ENCODE data around the gene INPP4B.

The INPP4B gene

GRCh38 chr4:142363686-142364085 is 482.4 kb downstream of the INPP4B start:
- no peak for DNase-seq

- no peak for DNase-seq
Observed at GRCh38 chr4:142361981-142362380, 484.1 kb downstream of the INPP4B start.

GRCh38 chr4:142360657-142361056 is 485.4 kb downstream of the INPP4B start:
- no peak for DNase-seq

GRCh38 chr4:142358656-142359055 is 487.4 kb downstream of the INPP4B start:
- no peak for DNase-seq

DNA sequence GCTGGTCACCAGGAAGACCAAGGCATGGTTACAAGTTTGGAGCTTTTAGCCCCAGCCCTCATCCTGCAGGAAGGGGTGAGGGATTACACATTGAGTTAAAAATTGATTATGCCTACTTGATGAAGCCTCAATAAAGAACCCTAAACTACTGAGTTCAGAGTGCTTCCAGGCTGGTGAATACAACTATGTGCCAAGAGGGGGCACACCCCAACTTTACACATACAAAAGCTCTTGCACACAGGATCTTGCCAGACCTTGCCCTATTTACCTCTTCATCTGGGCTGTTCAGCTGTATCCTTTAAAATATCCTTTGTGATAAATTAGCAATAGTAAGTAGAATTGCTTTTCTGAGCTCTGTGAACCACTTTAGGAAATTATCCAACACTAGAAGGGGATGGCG is 489.3 kb downstream of the INPP4B start:
- no peak for DNase-seq

- no peak for DNase-seq
Observed at GRCh38 chr4:142356118-142356759, 489.9 kb downstream of the INPP4B start.

DNA sequence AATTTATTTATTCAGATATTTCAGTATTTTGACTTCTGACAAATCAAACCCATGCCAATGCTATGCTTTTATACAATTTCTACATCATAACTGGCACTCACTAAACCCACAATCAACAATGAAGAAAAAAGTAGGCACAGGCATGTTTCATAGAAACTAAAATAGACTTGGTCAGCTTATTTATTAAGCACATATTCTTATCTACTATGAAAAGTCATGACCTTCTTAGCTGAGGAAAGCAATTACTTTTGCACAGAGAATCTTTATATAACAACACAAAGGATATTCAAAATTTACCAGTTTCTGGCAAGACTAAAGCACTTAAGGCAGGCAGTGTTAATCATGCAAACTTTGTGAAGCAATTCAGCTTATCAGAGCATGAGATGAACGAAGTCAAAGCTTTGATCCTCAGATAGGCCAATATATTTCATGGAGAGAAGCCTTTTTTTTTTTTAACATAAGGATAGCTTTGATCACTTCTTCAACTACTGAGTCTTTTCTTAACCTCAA is 490.6 kb downstream of the INPP4B start:
- no peak for DNase-seq

DNA sequence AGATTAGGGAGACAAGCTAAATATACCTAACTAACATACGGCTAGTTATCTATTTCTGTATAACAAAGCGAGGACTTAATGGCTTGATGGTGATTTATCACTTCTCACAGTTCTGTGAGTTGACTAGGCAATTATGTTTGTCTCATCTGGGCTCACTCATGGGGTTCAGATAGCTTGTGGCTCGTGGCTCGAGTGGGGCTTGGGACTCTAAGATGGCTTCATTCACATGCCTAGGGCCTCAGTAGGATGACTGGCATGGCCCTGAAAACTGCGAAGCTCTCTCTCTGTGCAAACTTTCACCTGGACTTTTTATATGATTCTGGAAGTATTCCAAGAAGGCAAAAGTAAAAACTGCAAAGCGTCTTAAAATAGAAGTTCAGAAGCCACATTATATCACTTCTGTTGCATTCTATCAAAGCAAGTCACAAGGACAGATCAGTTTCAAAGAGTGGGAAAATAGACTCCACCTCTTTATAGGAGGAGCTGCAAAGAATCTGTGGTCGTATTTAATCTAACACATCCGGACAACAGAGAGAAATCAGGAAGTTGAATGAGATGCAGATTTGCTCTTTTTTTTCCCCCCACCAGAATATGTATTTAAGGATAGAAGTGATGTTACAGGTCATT is 491.2 kb downstream of the INPP4B start:
- DNase-seq, result no peak

- DNase-seq, result no peak
Observed at GRCh38 chr4:142354041-142354440, 492.1 kb downstream of the INPP4B start.

DNA sequence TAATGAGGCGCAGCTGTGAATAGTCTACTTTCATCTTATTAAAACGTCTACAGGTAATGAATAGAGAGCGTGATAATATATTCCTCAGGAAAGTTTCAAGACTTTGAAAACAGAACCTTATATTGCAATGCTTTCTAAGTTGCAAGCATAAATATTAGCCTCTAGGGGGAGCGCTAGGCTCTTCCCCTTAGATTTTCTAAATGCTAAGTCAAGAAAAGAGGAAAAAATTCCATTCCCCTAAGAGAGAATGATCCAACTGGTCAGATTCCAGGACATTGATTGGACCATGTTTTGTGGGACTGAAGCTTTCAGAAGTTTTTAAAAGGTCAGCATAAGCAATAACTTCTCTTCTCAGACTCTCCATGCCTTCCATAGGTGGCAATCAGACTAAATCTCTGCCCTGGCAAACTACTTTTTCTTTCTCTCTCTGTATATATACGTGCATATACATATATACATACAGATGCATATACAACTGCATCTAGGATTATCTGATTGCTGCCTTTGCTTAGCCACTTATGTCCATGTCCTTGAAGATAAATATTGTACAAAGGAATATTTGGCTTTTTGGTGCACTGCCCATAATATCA is 492.9 kb downstream of the INPP4B start:
- no peak for DNase-seq

DNA sequence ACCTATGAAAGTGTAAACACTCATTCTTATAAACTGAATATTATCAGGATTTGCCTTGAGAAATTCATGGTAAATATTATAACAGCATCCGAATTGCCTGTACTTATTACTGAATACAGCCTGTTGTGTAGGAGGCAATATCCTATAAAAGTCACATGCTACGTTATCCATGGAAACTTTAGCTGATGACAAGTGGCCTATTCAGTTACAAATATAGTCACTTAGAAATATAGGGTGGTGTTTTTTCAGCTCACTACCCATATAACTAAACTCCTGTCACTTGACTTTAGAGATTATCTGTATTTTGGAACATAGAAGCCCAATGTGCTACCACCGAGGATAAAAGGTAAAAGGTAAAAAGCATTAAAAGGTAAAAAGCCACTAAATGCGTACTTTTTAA is 493.4 kb downstream of the INPP4B start:
- DNase-seq, result no peak

DNA sequence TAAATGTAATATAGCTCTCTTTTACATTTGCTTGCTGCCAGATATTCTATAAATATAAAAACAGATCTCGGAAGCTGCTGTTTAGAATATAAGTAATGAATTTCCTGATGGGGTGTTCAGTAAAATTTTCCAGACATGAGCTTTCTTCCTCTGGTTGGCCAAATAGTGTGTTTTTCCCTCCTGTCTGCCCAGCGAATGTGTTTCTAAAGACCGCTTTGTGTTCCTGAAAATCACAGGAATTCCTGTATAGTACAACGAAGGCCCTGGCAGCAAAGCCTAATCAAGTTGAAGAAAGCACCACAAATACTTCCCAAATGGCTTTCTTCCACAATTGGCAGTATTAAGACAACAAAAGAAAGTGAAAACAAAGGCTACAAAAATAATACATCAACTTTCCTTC is 494.1 kb downstream of the INPP4B start:
- no peak for DNase-seq

DNA sequence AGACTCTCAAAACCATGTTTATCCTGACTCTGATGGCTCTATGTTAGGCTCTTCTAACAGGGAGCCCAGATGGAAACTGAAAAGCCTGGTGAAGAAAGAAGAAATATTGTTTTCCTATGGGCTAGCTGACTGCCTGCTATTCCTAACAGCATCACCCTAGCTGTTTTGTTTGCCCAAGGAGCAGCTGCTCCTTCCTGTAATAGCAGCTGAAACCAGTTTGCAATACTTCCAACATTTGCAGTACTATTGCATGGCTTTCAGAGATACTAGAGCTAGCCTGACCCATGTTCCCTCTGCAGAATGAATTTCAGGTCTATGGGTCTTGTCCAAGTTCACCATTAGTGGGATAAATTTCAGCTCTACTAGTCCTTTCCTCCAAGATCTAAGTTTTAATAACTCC is 495.2 kb downstream of the INPP4B start:
- no peak for DNase-seq

DNA sequence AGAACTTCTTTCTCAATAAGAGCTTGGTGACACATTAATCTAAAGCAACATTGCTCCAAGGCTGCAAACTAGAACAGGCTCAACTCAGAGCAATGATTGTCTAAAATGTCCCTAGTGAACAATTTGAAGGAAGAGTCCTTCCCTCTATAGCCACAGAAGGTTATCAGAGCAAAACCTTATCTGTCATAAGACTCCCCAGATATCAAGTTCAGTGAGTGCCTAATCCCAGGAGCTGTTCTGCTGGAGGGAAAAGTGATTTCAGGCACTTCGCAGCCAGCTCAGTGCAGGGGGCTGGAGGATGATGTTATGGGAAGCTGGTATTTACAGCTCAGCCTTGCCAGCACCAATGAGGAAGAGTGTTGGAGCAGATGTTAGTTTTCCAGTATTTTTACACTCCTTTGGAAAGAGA is 497.5 kb downstream of the INPP4B start:
- DNase-seq, result no peak

DNA sequence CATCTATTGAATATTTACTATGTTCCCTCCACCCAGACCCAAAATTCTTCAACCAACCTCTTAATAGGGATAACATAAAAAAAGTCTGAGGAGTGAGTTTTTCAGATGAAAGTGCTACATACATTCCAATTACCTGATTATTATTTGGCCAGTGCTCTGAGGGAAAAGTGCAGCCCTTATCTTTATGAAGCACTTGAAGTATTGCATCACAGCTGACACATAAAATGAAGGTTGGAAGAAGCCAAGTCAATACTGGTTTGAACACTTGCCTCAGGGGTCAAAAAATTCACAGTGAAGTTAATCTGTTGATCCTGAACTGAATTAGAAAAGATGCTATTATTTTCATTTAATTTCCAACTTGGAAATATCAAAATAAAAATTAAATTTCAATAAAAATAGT is 498.9 kb downstream of the INPP4B start:
- DNase-seq, result no peak

- no peak for DNase-seq
Observed at GRCh38 chr4:142345924-142346323, 500.2 kb downstream of the INPP4B start.

- no peak for DNase-seq
Observed at GRCh38 chr4:142341268-142341667, 504.8 kb downstream of the INPP4B start.

GRCh38 chr4:142339053-142339452 is 507.0 kb downstream of the INPP4B start:
- DNase-seq, result no peak

- no peak for DNase-seq
Observed at GRCh38 chr4:142336251-142336934, 509.7 kb downstream of the INPP4B start.

GRCh38 chr4:142334931-142335330 is 511.2 kb downstream of the INPP4B start:
- DNase-seq, result no peak

DNA sequence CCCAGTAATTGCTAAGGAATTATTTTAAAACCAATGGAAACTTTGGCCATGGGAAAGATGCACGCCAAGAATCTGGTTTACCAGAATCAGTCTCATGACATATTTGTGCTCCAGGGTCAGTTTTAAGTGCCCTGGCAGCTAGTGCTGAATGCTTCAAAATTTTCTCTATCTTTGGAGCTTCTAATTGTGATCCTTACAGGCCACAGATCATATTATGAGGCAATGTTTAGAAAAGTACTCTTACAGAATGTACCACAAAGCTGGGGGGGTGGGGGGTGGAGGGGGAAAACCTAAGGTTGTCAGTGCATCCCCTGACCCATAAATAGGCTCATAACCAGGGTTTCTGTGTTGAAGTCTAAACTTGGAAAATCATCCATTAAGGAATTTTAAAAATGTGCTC is 514.5 kb downstream of the INPP4B start:
- no peak for DNase-seq

DNA sequence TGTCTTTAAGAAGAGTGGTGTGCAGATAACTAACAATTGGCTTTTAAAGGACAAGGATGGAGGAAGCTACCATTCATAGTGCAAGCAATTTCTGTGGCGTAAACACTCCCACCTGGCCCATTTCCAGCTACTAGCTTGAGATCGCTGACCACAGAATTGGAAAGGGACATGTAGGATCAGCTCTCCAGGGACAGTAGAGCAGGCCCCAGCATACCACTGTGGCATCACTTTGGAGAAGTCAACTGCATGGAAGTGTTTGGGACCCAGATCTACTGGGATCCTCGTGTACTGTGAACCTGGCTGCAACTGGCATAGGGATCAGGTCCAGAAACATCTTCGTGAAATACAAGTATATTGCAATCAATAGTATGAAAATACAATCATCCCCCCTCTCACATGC is 515.0 kb downstream of the INPP4B start:
- DNase-seq, result no peak

- no peak for DNase-seq
Observed at GRCh38 chr4:142330311-142330710, 515.8 kb downstream of the INPP4B start.

GRCh38 chr4:142329313-142329712 is 516.8 kb downstream of the INPP4B start:
- no peak for DNase-seq

All from activated gamma-delta T cell treated with Interleukin-2 at 50 U/mL for 16 hours (primary cell).